GM12801 (cell line): ENCODE results near the gene RMND5A.

ENCODE experiments used
- CTCF ChIP-seq: IDR thresholded peaks from one replicate; pipeline ENCODE4 v1.5.1; 2011; ENCODE audit warnings: control low read depth; ENCODE audit not compliant: insufficient read length; ENCODE audit errors: extremely low read depth

Gene RMND5A

DNA sequence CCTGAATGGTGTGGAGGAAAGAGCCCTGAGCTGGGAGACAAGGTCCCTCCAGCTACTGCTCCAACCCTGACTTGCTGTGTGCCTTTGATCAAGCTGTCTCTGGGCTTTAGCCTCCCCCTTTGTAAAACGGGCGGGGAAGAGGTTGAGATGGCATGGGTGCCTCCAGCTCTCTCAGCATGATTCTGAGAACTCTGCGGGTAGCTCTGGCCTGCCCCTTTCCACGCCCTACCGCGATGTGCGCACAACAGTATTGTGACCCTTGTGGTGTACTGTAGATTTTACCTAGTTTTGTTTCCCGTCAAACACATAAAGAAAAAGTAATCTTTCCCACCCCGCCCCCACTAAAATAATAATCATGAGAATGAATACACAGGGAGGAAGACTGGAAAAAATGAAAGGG, 65.4 kb downstream of the RMND5A start:
- TF ChIP-seq CTCF: no peak

DNA sequence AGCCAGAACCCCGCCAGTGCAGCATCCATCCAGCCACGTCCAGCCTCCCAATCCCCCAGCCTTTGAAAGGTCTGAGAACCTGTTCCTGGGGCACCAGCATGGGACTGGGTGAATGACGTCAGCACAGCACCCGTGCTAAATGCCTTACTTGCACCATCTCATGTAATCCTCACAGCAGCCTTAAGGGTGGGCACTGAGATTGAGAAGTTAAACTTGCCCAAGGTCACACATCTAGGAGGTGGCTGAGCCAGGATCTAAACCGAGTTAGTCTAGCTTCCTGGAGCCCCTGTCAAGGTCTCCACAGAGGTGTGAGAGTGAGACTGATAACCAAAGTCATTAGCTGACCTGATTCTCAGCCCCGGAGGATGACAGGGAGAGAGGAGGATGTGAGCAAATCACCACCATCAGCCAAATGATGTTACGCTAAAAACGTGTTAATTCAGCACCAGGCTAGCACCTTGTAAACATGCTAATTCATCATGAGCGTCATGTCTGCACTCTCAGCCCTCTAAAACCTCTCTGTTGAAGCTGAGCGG, 66.0 kb downstream of the RMND5A start:
- TF ChIP-seq CTCF: no peak

- no peak for TF ChIP-seq CTCF
Measured at GRCh38 chr2:86787736-86788135, 67.6 kb downstream of the RMND5A start.

DNA sequence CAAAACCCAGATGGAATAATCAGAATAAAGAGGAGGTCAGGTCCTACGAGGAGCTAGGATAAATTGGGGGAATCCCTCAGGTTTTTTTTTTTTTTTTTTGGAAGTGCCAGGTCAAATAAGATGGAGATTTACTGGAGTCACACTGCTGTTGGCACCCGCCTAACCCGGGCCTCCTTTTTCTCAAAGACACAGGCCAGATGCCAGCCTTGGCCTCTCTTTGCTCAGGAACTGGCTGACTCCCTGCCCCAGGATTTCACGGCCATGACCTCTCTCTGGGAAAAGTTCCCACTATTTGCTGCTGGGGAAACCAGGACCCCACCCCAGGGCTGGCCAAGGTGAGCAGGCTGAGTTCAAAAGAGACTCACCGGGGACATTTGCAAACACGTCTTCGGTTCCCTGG, 68.1 kb downstream of the RMND5A start:
- TF ChIP-seq CTCF: no peak

DNA sequence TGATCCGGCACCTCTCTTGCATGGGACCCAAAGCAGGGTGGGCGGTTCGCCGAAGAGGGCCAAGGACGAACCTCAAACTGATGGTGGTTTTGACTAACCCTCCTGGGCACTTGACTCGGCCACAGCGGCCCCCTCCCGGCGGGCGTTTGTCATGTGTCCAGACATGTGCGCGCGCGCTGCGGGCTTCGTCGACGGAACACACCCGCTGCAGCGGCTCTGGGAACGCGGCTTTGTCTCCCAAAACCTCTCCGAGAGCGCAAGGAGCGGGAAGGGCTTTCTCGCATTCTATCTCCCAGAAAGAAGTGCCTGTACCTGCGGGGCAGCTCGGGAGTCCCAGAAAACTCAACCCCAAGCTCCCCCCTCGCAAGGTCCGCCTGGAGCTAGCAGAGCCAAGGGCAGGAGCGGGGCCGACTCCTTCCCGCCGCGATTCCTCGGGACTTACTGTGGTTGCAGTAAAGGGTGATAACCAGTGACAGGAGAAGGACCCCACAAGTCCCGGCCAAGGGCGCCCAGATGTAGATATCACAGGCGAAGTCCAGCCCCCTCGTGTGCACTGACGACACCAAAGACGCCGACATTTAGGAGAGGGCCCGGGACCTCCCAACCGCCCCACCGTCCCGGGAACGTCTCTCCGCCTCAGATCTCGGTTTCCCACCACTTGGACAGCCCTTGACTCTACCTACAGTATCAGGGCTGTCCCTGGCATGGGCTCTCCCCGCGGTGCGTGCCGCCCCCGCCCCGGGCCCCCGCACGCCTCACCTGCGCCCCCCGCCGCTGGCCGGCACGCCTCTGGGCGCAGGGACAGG, 69.0 kb downstream of the RMND5A start:
- TF ChIP-seq CTCF: no peak

GRCh38 chr2:86789687-86790133, 69.6 kb downstream of the RMND5A start:
- no peak for TF ChIP-seq CTCF

DNA sequence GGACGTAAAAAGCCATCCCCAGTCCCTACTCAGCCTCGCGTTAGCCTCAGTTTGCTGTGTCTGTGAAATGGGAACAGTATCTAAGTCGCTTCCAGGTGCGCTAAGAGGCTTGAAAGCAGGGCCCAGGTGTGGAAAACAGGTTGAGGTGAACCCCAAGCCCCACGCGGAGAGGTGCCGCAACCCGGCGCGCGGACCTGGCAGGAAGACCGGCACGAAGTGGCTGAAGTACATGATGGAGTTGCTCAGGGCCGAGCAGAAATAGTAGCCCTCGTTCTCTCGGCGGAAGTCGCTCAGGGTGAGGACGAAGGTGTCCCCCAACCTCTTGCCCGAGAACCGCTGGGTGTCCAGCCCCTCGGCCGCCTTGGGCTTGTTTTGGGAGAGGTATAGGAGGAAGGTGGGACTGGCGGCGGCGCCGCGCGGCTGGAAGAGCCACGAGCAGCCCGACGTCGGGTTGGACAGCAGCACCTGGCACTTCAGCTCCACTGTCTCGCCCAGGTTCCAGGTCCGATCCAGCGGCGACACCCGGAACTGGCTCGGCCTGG, 70.1 kb downstream of the RMND5A start:
- no peak for TF ChIP-seq CTCF
